Keratinocyte (primary cell): ENCODE measurements around the gene LAYN.

Experiments used
- EZH2 ChIP-seq: IDR thresholded peaks from one replicate; pipeline ENCODE4 v1.6.1; 2012; ENCODE audit warnings: inconsistent platforms, mild to moderate bottlenecking, low read length, moderate library complexity
- TF ChIP-seq, protein P1 (sequence below), 3 experiments: IDR thresholded peaks in 1 of 3; conservative IDR thresholded peaks in 1 of 3; optimal IDR thresholded peaks in 1 of 3; 2 replicates in 2 of 3; 3 replicates in 1 of 3; pipeline versions ENCODE3 to v1.5.1; 2011; ENCODE audit warnings: low read length in 3 of 3, mild to moderate bottlenecking in 3 of 3, moderate library complexity in 2 of 3, control low read depth in 1 of 3, inconsistent platforms in 1 of 3; ENCODE audit not compliant: insufficient read depth in 2 of 3; ENCODE audit errors: extremely low read depth in 1 of 3

DNA sequence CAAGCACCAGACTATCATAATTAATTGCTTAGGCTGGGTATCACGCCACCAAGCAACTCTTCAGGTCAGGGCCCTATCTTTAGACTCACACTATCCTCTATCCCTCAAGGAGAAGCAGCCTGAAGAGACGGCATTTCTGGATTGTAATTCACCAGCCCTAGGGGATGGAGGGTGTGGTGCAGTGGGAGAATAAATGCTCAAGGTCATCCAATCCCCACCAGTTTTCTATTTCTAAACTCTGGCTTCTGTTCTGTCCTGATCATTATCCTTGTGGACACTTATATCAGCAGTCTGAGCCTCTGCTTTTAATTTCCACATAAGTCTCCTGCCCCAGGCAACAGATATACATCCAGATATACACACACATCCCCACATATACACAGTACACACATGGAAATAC lies 48.6 kb downstream of the LAYN start:
- TF ChIP-seq, protein P1, sequence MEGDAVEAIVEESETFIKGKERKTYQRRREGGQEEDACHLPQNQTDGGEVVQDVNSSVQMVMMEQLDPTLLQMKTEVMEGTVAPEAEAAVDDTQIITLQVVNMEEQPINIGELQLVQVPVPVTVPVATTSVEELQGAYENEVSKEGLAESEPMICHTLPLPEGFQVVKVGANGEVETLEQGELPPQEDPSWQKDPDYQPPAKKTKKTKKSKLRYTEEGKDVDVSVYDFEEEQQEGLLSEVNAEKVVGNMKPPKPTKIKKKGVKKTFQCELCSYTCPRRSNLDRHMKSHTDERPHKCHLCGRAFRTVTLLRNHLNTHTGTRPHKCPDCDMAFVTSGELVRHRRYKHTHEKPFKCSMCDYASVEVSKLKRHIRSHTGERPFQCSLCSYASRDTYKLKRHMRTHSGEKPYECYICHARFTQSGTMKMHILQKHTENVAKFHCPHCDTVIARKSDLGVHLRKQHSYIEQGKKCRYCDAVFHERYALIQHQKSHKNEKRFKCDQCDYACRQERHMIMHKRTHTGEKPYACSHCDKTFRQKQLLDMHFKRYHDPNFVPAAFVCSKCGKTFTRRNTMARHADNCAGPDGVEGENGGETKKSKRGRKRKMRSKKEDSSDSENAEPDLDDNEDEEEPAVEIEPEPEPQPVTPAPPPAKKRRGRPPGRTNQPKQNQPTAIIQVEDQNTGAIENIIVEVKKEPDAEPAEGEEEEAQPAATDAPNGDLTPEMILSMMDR (optimal IDR thresholded peaks at IDR 0.05 in 1 of 3, IDR thresholded peaks at IDR 0.05 in 1 of 3, conservative IDR thresholded peaks at IDR 0.05 in 1 of 3; ENCODE audit: extremely low read depth in 1 of 3, insufficient read depth in 2 of 3, low read length in 3 of 3), result no peak
- no peak for TF ChIP-seq EZH2
